ENCODE results near the gene TFF3. TPM values are rescaled to one million over a fixed set of nuclear protein-coding genes. Genes with fewer than 3 reads are reported as not detected.

Gene TFF3
- polyA plus RNA-seq, 3 donors = 2.9 to 6.7 (median 4.0) TPM

- DNase-seq = no peak
Measured at GRCh38 chr21:42272984-42273600, 42.1 kb downstream of the TFF3 start.

- DNase-seq = no peak
Measured at GRCh38 chr21:42272109-42272962, 42.9 kb downstream of the TFF3 start.

DNA sequence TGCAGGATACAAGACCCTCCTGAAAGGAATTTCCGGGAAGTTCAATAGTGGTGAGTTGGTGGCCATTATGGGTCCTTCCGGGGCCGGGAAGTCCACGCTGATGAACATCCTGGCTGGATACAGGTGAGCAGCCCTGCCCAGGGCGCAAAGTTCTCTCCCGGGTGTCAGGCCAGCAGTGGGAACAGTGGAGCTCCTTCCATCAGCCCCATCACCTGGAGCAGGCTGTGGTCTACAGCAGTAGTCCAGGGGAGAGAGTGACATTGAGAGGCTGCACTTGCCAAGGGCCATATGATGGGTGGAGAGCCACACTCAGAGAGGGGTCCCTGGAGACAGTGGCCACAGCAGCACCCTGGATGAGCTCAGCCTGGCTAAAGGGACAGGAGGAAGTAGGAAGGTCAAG is 44.1 kb downstream of the TFF3 start:
- DNase-seq = no peak

- no peak for DNase-seq
Measured at GRCh38 chr21:42269386-42269785, 45.8 kb downstream of the TFF3 start.

- DNase-seq = no peak
Measured at GRCh38 chr21:42266971-42267556, 48.1 kb downstream of the TFF3 start.

DNA sequence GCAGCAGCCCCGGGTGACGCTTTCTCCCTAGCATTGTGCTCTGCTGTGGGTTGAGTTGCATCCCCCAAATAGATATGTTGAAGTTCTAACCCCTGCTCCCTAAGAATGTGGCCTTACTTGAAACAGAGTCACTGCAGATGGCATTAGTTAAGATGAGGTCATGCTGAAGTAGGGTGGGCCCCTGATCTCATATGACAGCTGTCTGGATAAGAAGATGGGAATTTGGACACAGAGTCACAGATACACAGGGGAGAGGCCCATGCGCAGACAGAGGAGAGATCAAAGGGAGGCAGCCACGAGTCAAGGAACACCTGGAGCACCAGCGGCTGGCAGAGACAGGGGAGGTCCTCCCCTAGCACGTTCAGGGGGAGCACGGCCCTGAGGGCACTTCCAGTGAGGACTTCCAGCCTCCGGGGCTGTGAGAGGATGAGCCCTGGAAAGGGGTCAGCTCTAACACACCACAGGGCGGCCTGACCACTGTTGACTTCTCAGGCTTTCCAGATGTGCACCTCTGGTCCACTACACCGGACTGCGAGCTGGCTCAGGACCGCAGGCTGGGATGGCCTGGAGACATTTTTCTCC is 49.9 kb downstream of the TFF3 start:
- DNase-seq = no peak

DNA sequence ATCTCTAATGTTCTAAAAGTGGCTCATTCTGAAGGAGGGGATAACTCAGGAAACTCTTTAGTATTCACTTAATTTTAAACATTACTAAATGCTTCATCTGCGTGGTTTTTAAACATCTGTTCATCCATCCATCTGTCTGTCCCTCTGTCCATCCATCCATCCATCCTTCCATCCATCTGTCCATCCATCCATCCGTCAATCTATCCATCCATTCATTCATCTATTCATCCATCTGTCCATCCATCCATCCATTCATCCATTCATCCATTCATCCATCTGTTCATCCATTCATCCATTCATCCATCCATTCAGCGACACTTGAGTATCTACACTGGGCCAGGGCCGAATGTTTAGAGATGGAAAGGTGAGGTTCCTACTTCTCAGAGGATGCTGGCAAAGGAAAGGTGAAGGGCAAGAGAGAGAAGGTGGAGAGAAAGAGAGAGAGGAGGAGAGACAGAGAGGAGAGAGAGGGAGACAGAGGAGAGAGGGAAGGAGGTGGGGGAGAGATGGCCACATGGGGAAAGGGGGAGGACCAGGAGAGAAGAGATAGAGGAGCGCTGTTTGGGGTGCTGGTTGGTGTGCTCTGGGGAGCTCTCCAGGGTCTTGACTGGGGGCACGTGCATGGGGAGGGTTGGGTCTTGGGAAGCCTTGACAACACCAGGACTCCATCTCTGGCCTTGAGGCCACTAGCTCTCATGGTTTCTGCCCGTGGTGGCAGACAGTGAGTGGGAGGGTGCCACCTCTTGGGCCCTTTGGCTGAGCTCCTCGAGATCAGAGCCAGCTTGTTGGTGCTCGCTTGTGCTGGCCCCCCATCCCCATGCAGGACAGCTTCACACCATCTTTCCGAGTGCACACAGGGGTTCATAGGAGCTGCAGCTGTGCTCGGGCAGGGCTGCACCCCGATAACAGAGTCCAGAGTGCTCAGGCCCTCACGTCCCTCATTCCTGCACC is 50.7 kb downstream of the TFF3 start:
- DNase-seq = no peak

DNA sequence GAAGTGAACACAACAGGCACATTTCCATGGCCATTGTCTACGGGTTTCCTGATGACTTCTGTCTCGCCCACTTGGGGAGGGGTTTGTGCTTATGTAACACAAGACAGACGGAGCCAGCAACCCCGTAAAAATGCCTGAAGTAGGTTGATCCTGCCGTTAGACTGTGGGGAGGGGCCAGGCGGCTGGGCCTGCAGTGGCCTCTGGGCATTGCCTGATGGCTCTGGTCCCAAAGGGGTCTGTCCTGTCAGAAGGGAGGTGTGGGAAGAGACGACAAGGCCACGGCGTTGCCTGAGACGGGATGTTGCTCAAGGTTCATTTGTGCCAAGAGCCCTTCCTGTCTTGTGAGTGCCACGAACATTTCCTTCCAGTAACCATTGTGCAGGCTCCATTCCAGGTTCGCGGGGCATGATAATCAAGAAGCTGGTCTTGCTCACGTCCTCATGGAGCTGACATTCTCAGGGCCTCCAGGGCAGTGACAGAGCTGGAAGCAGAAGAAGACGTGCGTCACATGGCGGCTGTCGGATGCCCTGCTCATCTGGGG is 51.5 kb downstream of the TFF3 start:
- no peak for DNase-seq

GRCh38 chr21:42262831-42263231 is 52.4 kb downstream of the TFF3 start:
- no peak for DNase-seq

- DNase-seq = no peak
Measured at GRCh38 chr21:42261829-42262200, 53.4 kb downstream of the TFF3 start.

Other genes starting within 250 kb of the TFF3 start
- under 1 TPM; 0.06 to 0.21 (median 0.10) TPM for gene UMODL1, start 244.1 kb downstream of the TFF3 start, polyA plus RNA-seq (ENCODE audit: insufficient read length in 3 of 3)
- gene ABCG1, start 96.3 kb downstream of the TFF3 start, polyA plus RNA-seq (ENCODE audit: insufficient read length in 3 of 3) = 10 to 100 TPM in 1 of 3 donors, 1 to 10 TPM in 2; 7.6 to 11.0 (median 7.7) TPM
- under 1 TPM in 1 of 3 donors, not detected in 2; 0.13 TPM for gene TFF2, start 35.6 kb upstream of the TFF3 start, polyA plus RNA-seq (ENCODE audit: insufficient read length in 3 of 3)
- gene TFF1, start 51.1 kb upstream of the TFF3 start, polyA plus RNA-seq (ENCODE audit: insufficient read length in 3 of 3) = under 1 TPM in 1 of 3 donors, not detected in 2; 0.65 TPM
- 1 to 10 TPM; 1.3 to 3.4 (median 2.2) TPM for gene TMPRSS3, start 80.6 kb upstream of the TFF3 start, polyA plus RNA-seq (ENCODE audit: insufficient read length in 3 of 3)
- under 1 TPM in 1 of 3 donors, not detected in 2; 0.10 TPM for gene UBASH3A, start 88.5 kb upstream of the TFF3 start, polyA plus RNA-seq (ENCODE audit: insufficient read length in 3 of 3)
- 10 to 100 TPM; 11.0 to 15.9 (median 13.7) TPM for gene RSPH1, start 180.8 kb upstream of the TFF3 start, polyA plus RNA-seq (ENCODE audit: insufficient read length in 3 of 3)
- 10 to 100 TPM in 1 of 3 donors, 1 to 10 TPM in 2; 7.7 to 11.6 (median 7.9) TPM for gene SLC37A1, start 198.4 kb upstream of the TFF3 start, polyA plus RNA-seq (ENCODE audit: insufficient read length in 3 of 3)

Data from renal pelvis (tissue), 4 donors.